BE2C (cell line): ENCODE data around the gene ZNF593.

Source experiments
- DNase-seq: peaks from one replicate; pipeline ENCODE4 v3.0.0-alpha.2; 2020
- H3K27me3 ChIP-seq: fragments of 250-450 bp; sonication (Bioruptor Pico); 2 replicates; pipeline ENCODE4 v1.5.1; 2020; ENCODE audit warnings: mild to moderate bottlenecking
- H3K36me3 ChIP-seq: fragments of 250-450 bp; sonication (Bioruptor Pico); 2 replicates; pipeline ENCODE4 v1.5.1; 2020; ENCODE audit warnings: mild to moderate bottlenecking
- H3K4me1 ChIP-seq: fragments of 250-450 bp; sonication (Bioruptor Pico); 2 replicates; pipeline ENCODE4 v1.5.1; 2020
- H3K4me3 ChIP-seq: 2 replicates; pipeline ENCODE4 v1.5.1; 2011; ENCODE audit warnings: low read depth, low read length
- H3K9me3 ChIP-seq: fragments of 250-450 bp; sonication (Bioruptor Pico); 2 replicates; pipeline ENCODE4 v1.5.1; 2020
- CTCF ChIP-seq: IDR thresholded peaks from 2 replicates; pipeline ENCODE4 v1.5.1; 2012; ENCODE audit warnings: mild to moderate bottlenecking, low read depth, low read length

Gene ZNF593

GRCh38 chr1:26145041-26145959, 24.4 kb upstream of the ZNF593 start:
- H3K9me3 ChIP-seq = no peaks in the 10 kb centered on the region
- peak; percentile 68 for TF ChIP-seq CTCF
- H3K36me3 ChIP-seq = no peaks in the 10 kb centered on the region
- no peaks in the 10 kb centered on the region for H3K4me1 ChIP-seq
- no peak overlapping the region for H3K4me3 ChIP-seq
- DNase-seq = peak; percentile 75
- H3K27me3 ChIP-seq = no peaks in the 10 kb centered on the region

GRCh38 chr1:26145960-26146294, 23.8 kb upstream of the ZNF593 start:
- Histone ChIP-seq H3K4me1 (no peaks in the 10 kb centered on the region), H3K27me3 (no peaks in the 10 kb centered on the region), H3K4me3 (no peak overlapping the region), H3K9me3 (no peaks in the 10 kb centered on the region), H3K36me3 (no peaks in the 10 kb centered on the region)
- TF ChIP-seq CTCF = no peak
- no peak for DNase-seq

- no peak for DNase-seq
- Histone ChIP-seq H3K4me3 (no peak overlapping the region), H3K4me1 (no peaks in the 10 kb centered on the region), H3K36me3 (no peaks in the 10 kb centered on the region), H3K27me3 (no peaks in the 10 kb centered on the region), H3K9me3 (no peaks in the 10 kb centered on the region)
- TF ChIP-seq CTCF = no peak
Measured at GRCh38 chr1:26148887-26149286, 20.8 kb upstream of the ZNF593 start.

- Histone ChIP-seq H3K4me3 (no peak overlapping the region), H3K36me3 (no peaks in the 10 kb centered on the region), H3K4me1 (peaks cover 7% of the 10 kb centered on the region), H3K27me3 (no peaks in the 10 kb centered on the region), H3K9me3 (no peaks in the 10 kb centered on the region)
- DNase-seq = no peak
- no peak for TF ChIP-seq CTCF
Measured at GRCh38 chr1:26153966-26154532, 15.7 kb upstream of the ZNF593 start.

GRCh38 chr1:26154750-26155149, 15.0 kb upstream of the ZNF593 start:
- Histone ChIP-seq H3K27me3 (no peaks in the 10 kb centered on the region), H3K9me3 (no peaks in the 10 kb centered on the region), H3K4me3 (no peak overlapping the region), H3K36me3 (no peaks in the 10 kb centered on the region), H3K4me1 (peaks cover 7% of the 10 kb centered on the region)
- DNase-seq = no peak
- TF ChIP-seq CTCF = no peak
